Fibroblast of lung (primary cell): ENCODE measurements around the gene RAC3. TPM values are rescaled to one million over a fixed set of nuclear protein-coding genes. Genes with fewer than 3 reads are reported as not detected.
A peak's percentile ranks its signal among the peaks of the same experiment; 100 is the strongest.

Source experiments
- DNase-seq, 2 donors: peaks; one replicate each; pipeline versions ENCODE4 v3.0.0 to v3.0.0-alpha.2; 2010; ENCODE audit warnings: low read depth in 2 of 2
- H2AFZ ChIP-seq: 2 replicates; pipeline ENCODE4 v1.5.1; 2012; ENCODE audit warnings: low read length, control low read depth, inconsistent platforms
- H3K27ac ChIP-seq: 2 replicates; pipeline ENCODE4 v1.5.1; 2011; ENCODE audit warnings: low read length, control low read depth; ENCODE audit not compliant: insufficient read depth
- H3K27me3 ChIP-seq: 2 replicates; pipeline ENCODE4 v1.5.1; 2011; ENCODE audit warnings: mild to moderate bottlenecking, low read length; ENCODE audit not compliant: control insufficient read depth, insufficient read depth
- H3K36me3 ChIP-seq: 2 replicates; pipeline ENCODE4 v1.5.1; 2011; ENCODE audit warnings: low read length; ENCODE audit not compliant: control insufficient read depth, insufficient read depth
- H3K4me1 ChIP-seq: 2 replicates; pipeline ENCODE4 v1.5.1; 2011; ENCODE audit warnings: low read length; ENCODE audit not compliant: control insufficient read depth, insufficient read depth; ENCODE audit errors: extremely low read depth
- H3K4me2 ChIP-seq: 2 replicates; pipeline ENCODE4 v1.5.1; 2011; ENCODE audit warnings: low read length, control low read depth; ENCODE audit not compliant: insufficient read depth; ENCODE audit errors: extremely low read depth
- H3K4me3 ChIP-seq, 4 experiments: fragments of 200-600 bp in 1 of 4; sonication (generic) in 1 of 4; replicated peaks in 1 of 4; 2 replicates each; pipeline ENCODE4 v1.5.1; 2011 to 2016; ENCODE audit warnings: low read length in 4 of 4, low read depth in 3 of 4, mild to moderate bottlenecking in 3 of 4, control low read depth in 2 of 4, inconsistent platforms in 1 of 4, mixed read lengths in 1 of 4; ENCODE audit not compliant: insufficient read depth in 1 of 4; ENCODE audit errors: control extremely low read depth in 1 of 4
- H3K79me2 ChIP-seq: 2 replicates; pipeline ENCODE4 v1.5.1; 2012; ENCODE audit warnings: mild to moderate bottlenecking, low read length, inconsistent platforms; ENCODE audit not compliant: control insufficient read depth, insufficient read depth
- H3K9ac ChIP-seq: 2 replicates; pipeline ENCODE4 v1.5.1; 2011; ENCODE audit warnings: mild to moderate bottlenecking, low read length, control low read depth; ENCODE audit not compliant: insufficient read depth
- H3K9me3 ChIP-seq: 2 replicates; pipeline ENCODE4 v1.5.1; 2012; ENCODE audit warnings: low read depth, low read length; ENCODE audit not compliant: control insufficient read depth, insufficient read depth
- H4K20me1 ChIP-seq: 2 replicates; pipeline ENCODE4 v1.5.1; 2011; ENCODE audit warnings: low read length; ENCODE audit not compliant: control insufficient read depth, insufficient read depth; ENCODE audit errors: extremely low read depth
- CTCF ChIP-seq, 2 donors: IDR thresholded peaks in 1 of 2; conservative IDR thresholded peaks in 1 of 2; 1 replicate in 1 of 2; 2 replicates in 1 of 2; pipeline ENCODE4 v1.5.1; 2011 to 2012; ENCODE audit warnings: low read length in 2 of 2, control low read depth in 1 of 2, inconsistent platforms in 1 of 2, low read depth in 1 of 2, mild to moderate bottlenecking in 1 of 2
- EZH2 ChIP-seq: IDR thresholded peaks from 2 replicates; pipeline ENCODE4 v1.5.1; 2012; ENCODE audit warnings: low read length, control low read depth, mild to moderate bottlenecking; ENCODE audit errors: missing control alignments
- polyA plus RNA-seq, 2 donors: library from polyadenylated mRNA; depleted of rRNA in 1 of 2; stranded (reverse) in 1 of 2; unstranded in 1 of 2; fragments of >200 nt; gene quantifications; 2 replicates each; pipeline ENCODE4 v1.2.1, GENCODE V29; 2011 to 2012; ENCODE audit warnings: missing spikeins in 1 of 2
- total RNA-seq: library from RNA; depleted of rRNA; stranded (reverse); fragments of >200 nt; gene quantifications from 2 replicates; pipeline ENCODE4 v1.2.1, GENCODE V29; 2014

RAC3 gene
- total and polyA plus RNA-seq, 2 donors (not counting 1 experiment from before 2014, with no cell fraction given), result 4.3 to 6.6 TPM

DNA sequence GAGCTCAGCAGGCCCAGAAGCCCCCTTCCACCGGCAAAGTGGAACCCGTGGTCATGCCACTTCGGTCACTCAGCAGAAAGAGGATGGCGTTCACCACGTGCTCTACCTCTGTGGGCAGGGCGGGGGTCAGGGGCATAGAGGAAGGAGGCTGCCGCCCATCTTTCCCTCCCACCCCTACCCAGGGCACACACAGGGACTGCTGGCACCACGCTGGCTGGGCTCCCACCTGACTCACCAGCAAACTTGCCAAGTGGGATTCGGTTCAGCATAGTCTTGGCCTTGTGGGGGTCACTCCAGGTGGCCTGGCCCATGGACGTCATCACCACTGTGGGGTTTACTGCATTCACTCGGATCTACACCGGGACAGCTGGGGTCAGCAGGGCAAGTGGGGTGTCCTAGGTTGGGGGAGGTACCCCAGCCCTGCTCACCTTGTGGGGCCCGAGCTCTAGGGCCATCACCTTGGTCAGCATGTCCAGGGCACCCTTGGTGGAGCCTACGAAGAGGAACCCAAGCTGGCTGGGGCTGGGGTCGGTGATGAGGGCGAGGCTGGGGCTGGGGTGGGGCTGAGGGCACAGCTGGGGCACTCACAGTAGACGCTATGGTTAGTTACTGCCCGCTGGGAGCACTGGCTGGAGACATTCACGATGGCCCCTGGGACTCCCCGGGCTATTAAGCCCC, 4.6 kb downstream of the RAC3 start:
- no peaks in the 10 kb centered on the region for H3K79me2 ChIP-seq
- H4K20me1 ChIP-seq, result no peaks in the 10 kb centered on the region
- no peaks in the 10 kb centered on the region for H3K27me3 ChIP-seq
- no peak overlapping the region for H3K9ac ChIP-seq
- no peak for DNase-seq
- peak overlapping the region; percentile 80 for H3K4me2 ChIP-seq
- peak overlapping the region; percentile 78 for H3K27ac ChIP-seq
- no peaks in the 10 kb centered on the region for H3K36me3 ChIP-seq
- H3K4me3 ChIP-seq, result peak overlapping the region in 3 of 4 experiments; percentile 67 to 71 (median 70)
- H3K4me1 ChIP-seq, result peaks cover 4% of the 10 kb centered on the region
- TF ChIP-seq EZH2 (no peak), CTCF (conservative IDR thresholded peaks at IDR 0.05 in 1 of 2, IDR thresholded peaks at IDR 0.05 in 1 of 2; ENCODE audit: low read depth in 1 of 2, low read length in 2 of 2) (no peak)
- H3K9me3 ChIP-seq, result no peaks in the 10 kb centered on the region
- H2AFZ ChIP-seq, result no peak overlapping the region

DNA sequence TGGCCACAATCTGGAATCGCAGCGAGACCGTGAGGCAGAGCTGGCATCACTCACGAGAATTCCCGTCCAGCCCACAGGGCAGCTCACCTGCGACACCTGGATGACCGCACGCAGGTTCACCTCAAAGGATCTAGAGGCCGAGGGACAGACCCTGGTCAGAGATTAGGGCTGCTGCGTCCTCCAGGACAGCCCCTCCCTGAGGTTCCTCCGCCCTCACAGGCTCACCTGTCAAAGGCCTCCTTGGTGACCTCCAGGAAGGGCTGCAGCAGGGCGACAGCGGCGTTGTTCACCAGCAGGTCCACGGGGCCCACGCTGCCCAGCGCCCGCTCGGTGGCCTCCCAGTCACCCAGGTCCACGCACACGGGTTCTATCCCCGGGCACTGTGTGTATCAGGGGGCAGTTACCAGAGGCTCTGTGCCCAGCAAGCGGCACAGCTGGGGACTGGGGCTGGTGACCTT, 5.2 kb downstream of the RAC3 start:
- H3K4me2 ChIP-seq, result peak overlapping the region; percentile 80
- TF ChIP-seq CTCF (conservative IDR thresholded peaks at IDR 0.05 in 1 of 2, IDR thresholded peaks at IDR 0.05 in 1 of 2; ENCODE audit: low read depth in 1 of 2, low read length in 2 of 2) (no peak), EZH2 (no peak)
- H3K79me2 ChIP-seq, result no peaks in the 10 kb centered on the region
- H3K27me3 ChIP-seq, result no peaks in the 10 kb centered on the region
- H3K36me3 ChIP-seq, result no peaks in the 10 kb centered on the region
- H2AFZ ChIP-seq, result peak overlapping the region; percentile 35
- peak overlapping the region; percentile 67 to 83 (median 70) for H3K4me3 ChIP-seq
- no peaks in the 10 kb centered on the region for H4K20me1 ChIP-seq
- no peaks in the 10 kb centered on the region for H3K9me3 ChIP-seq
- peak overlapping the region; percentile 71 for H3K9ac ChIP-seq
- H3K4me1 ChIP-seq, result peaks cover 4% of the 10 kb centered on the region
- DNase-seq, result no peak
- peak overlapping the region; percentile 78 for H3K27ac ChIP-seq

DNA sequence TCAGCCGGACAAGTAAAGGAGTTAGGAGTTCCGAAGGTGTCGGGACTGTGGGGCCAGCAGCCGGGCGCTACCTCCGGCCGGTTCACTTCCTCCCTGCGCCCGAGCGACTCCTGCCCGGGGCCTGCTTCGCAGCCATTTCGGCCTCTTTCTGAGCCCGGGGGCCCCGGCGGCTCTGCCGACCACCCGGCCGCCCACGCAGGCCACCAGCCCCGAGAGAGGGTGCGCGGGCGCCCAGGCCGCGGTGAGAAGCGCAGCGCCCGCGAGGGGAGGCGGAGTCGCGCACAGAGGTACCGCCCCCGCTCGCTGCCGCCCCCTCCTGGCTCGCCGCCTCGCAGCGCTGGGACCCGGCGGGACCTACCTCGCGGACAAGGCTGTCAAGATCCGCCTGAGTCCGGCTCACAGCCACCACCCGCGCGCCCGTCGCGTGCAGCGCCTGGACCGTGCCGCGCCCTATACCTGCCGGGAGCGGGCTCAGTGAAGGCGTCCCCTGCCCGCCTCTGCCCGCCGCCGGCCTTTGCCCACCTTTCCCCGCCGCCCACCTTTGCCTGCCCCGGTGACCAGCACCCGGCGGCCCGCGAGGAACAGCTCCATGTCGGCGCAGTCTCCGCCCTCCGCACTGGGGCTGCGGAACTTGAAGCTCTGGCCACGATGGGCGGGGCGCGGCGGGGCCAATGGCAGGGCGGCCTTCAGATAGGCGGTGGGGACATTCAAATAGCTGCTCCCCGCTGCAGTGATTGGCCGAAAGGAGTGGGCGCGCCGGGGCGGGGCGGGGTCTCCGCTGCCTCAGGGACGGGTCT, 5.8 kb downstream of the RAC3 start, which contains the start of gene DCXR:
Gene DCXR (minus strand): TSS at position 606 of the 797 bp plus-strand sequence. CDS start 15 bp downstream, at position 591.
- H3K79me2 ChIP-seq, result no peaks in the 10 kb centered on the region
- H3K27me3 ChIP-seq, result no peaks in the 10 kb centered on the region
- no peaks in the 10 kb centered on the region for H3K9me3 ChIP-seq
- DNase-seq, result peak; percentile 94 to 96
- H2AFZ ChIP-seq, result peak within 1 kb of the TSS; percentile 75
- H3K4me3 ChIP-seq, result peak within 1 kb of the TSS; percentile 67 to 83 (median 70)
- H3K4me2 ChIP-seq, result peak within 1 kb of the TSS; percentile 80
- TF ChIP-seq EZH2 (no peak), CTCF (conservative IDR thresholded peaks at IDR 0.05 in 1 of 2, IDR thresholded peaks at IDR 0.05 in 1 of 2; ENCODE audit: low read depth in 1 of 2, low read length in 2 of 2) (peak; percentile 47)
- peaks cover 4% of the 10 kb centered on the region for H3K4me1 ChIP-seq
- no peaks in the 10 kb centered on the region for H3K36me3 ChIP-seq
- peak within 1 kb of the TSS; percentile 78 for H3K27ac ChIP-seq
- H3K9ac ChIP-seq, result peak within 1 kb of the TSS; percentile 71
- no peaks in the 10 kb centered on the region for H4K20me1 ChIP-seq
